HTERT RPE-1 (cell line): ENCODE results near the gene ITFG2.
"Not testable (repeated sequence)": the region's sequence is repeated elsewhere in the genome, so short reads cannot be mapped to it uniquely, and the experiment has no call there.

Source experiments
- in situ Hi-C: fragments of 300-500 bp; cut with MboI; formaldehyde crosslinking; loops from 4 replicates; pipeline ENCODE4 v1.14.3; 2020; ENCODE audit warnings: low sequenced_read_pairs

The ITFG2 gene

GRCh38 chr12:2860170-2860569, 47.7 kb downstream of the ITFG2 start:
- in situ Hi-C loops = no loop called here

- in situ Hi-C loops = no loop called here
These were observed 50.4 kb downstream of the ITFG2 start for GRCh38 chr12:2862876-2863275.

DNA sequence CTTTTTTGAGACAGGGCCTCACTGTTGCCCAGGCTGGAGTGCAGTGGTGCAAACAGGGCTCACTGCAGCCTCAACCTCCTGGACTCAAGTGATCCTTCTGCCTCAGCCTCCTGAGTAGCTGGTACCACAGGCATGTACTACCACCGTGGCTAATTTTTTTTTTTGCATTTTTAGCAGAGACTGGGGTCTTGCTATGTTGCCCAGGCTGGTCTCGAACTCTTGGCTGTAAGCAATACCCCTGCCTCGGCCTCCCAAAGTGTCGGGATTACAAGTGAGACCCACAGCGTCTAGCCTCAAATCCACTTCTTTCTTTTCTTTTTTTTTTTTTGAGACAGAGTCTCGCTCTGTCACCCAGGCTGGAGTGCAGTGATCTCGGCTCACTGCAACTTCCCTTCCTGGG, 50.9 kb downstream of the ITFG2 start:
- in situ Hi-C loops = not testable (repeated sequence)

DNA sequence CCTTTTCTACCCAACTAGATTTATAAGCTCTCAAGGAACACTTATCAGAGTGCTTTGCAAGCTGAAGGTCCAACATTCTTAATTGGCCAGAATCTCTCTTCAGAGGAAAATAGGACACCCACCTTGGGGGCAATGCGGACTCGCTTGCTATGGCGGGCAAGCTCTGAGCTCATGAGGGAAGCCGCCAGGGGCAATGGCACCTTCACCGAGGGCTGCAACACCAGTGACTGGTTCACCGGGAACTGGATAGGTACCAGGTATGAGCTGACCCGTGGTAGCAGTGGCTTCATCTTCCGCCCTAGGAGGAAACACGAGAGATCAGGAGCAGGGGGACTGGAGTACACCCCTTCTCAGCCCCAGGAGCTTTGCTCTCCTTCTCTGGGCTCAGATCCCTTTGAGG, 51.7 kb downstream of the ITFG2 start:
- in situ Hi-C loops = no loop called here

DNA sequence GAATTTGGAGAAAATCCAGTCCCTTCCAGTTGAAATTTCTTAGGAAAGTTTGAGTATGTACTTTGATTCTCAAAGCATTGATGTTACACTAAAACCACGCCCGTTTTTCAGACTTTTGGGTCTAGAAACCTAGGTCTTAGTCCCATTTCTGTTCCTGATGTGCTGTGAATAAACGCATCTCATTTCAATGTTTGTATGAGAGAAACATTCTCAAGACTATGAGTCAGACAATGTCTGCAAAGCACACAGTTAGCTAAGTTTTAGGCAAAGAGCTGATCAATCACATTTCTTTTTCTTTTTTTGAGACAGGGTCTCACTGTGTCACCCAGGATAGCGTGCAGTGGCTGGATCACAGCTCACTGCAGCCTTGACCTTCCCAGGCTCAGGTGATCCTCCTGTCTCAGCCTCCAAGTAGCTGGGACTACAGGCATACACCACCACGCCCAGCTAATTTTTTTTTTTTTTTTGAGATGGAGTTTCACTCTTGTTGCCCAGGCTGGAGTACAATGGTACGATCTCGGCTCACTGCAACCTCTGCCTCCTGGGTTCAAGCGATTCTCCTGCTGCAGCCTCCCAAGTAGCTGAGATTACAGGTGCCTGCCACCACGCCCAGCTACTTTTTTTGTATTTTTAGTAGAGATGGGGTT, 56.6 kb downstream of the ITFG2 start:
- in situ Hi-C loops = not testable (repeated sequence)
